ENCODE measurements around the gene SUV39H1.
"Not testable (repeated sequence)": the region's sequence is repeated elsewhere in the genome, so short reads cannot be mapped to it uniquely, and the experiment has no call there.

The SUV39H1 gene

DNA sequence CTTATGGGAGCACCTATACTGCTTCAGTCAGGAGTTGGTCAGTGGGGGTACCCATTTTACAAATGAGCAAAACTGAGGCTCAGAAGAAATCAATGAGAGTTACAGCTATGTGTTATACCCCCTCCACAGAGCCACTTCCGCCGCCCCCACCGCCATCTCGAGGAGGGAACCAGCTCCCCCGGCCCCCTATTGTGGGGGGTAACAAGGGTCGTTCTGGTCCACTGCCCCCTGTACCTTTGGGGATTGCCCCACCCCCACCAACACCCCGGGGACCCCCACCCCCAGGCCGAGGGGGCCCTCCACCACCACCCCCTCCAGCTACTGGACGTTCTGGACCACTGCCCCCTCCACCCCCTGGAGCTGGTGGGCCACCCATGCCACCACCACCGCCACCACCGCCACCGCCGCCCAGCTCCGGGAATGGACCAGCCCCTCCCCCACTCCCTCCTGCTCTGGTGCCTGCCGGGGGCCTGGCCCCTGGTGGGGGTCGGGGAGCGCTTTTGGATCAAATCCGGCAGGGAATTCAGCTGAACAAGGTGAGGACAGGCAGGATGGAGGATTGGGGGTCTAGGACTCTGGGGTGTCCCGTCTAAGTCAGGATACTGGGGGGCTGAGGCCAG lies 7.9 kb upstream of the SUV39H1 start:
- DNase-seq: no peak

GRCh38 chrX:48689208-48689920 lies 7.2 kb upstream of the SUV39H1 start:
- no peak for DNase-seq

- DNase-seq: not testable (repeated sequence)
These were observed 4.8 kb upstream of the SUV39H1 start for GRCh38 chrX:48691746-48692145.

DNA sequence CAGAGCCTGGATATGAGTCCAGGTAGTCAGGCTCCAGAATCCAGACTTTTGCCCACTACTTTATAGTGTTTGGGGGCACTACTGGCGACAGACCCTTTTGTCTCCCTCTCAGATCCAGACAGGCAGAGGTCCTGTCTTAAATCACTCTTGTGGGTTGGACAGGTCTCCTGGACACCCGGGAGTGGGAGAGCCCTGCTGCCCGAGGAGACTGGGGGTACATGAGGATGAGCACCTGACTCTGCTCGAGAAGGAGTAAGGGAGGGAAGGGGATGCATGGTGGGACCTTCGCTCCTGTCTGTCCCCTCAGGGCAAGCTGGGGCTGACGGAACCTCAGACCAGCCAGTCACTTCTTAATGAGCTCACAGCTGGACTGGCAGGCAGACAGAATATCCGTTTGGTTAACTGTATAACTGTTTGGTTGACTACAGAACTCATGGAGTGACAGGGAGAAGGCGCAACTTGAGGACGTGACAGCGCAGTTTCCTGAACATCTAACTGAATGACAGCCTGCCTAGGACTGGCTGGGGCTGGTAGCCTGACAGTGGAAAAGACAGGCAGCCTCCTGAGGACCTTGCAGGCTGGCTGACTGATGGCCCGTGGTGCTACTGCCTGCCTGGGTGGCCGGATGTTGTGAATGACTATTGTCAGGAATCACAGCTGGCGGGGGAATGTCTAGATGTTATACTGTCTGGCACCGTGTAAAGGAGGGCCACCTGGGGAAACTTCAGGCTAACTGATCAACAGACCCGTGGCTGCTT lies 1.6 kb upstream of the SUV39H1 start:
- DNase-seq: no peak

DNA sequence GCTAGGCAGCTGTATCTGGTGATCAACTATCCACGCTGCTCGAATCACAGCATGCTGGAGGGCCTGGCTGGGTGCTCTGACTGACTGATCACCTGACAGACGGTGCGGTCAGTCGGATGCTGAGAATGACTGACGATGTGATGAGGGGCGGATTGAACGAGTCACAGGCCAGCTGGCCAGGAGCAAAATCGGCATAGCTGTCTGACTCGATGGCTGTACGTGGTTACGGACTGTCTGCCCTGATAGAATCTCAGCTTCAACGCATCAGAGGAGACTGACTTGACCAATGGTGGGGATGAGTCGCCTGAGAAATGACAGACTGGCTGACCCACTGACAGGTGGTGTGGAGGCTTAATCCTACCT lies 1.0 kb upstream of the SUV39H1 start:
- no peak for DNase-seq

GRCh38 chrX:48695925-48696300 lies 621 bp upstream of the SUV39H1 start:
- no peak for DNase-seq

- peak; percentile 70 for DNase-seq
These were observed 584 bp downstream of the SUV39H1 start for GRCh38 chrX:48696909-48697727.

DNA sequence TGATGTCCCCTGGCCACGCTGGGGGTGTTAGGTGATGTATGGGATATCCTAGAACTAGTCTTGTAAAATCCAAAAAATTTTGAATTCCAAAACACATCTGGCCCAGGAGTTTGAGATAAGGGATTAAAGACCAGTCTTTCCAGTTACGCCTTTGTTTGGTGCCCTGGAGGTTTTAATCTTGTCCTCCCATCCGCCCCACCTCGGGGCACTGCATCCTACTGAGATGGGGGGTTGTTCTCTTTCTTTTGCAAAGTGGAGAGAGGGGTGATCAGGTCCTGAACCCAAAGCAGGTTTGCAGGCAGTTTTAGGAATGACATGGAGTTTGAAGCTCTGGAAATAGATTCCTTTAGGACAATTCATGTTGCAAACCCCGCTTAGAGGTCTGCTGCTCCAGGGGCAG lies 1.8 kb downstream of the SUV39H1 start:
- DNase-seq: no peak

GRCh38 chrX:48700246-48700645 lies 3.7 kb downstream of the SUV39H1 start:
- no peak for DNase-seq

DNA sequence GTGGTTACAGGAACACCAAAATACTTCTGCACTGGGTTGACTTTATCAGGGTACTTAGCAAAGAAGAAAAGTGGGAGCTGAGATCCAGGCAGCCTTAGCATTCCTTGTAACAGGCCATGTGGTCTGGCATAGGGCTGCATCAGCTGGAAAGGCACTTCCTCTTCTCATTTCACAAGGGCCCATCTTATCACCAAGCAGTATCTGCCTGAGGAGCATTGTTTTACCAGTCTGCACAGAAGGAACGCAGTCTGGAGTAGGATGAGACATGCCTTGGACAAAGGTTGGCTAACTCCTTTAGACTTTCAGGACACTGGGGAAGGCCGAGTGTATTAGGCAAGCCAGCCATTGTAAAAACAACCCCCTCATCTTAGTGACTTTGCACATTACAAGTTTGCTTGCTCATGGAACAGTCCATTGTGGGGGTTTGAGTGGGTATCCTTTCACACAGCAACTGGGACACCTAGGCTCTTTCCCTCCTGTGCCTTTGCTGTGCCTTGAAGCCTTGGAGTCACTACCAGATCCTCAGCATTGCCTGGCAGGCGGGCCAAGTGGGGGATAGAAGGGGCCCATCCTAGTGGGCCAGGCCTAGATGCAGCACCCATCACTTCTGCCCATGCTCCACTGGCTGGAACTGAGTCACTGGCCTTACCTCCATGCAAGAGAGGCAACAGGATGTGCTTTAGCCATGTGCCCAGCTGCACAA lies 4.6 kb downstream of the SUV39H1 start:
- no peak for DNase-seq

DNA sequence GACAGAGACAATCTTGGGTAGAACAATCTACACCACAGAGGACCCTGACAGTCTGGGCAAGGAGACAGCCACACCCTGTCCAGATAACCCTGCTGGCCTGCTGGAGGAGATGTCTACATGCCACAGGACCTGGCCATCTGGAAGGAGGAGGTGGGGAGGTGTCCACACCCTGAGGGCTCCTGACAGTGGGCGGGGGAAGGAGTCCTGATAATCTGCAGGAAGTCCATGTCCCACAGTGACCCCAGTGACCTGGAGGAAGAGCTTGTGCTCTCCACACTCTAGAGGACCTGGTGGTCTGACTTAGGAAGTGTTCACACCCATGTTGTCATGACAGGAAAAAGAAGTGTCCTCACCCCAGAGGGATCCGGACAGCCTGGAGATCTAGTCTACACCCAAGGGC lies 5.5 kb downstream of the SUV39H1 start:
- no peak for DNase-seq

GRCh38 chrX:48702716-48703115 lies 6.2 kb downstream of the SUV39H1 start:
- DNase-seq: no peak

DNA sequence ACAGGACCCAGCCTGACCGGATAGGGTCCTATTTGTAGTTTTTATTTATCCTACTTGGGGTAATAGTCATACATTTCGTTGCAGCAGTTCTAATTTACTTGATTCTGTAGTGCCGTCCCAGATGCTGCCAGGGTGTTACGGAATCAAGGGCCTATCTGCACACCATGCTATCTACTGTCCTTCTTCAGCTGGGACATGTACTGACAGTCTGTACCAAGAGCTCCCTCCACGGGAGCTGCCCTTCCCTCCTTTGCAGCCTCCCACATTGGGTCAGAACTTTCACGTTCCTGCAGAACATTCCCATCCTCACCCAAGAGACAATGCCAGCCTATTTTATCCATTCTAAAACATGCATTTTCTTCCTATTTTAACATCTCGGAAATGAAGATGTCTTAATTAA lies 6.7 kb downstream of the SUV39H1 start:
- DNase-seq: no peak

DNA sequence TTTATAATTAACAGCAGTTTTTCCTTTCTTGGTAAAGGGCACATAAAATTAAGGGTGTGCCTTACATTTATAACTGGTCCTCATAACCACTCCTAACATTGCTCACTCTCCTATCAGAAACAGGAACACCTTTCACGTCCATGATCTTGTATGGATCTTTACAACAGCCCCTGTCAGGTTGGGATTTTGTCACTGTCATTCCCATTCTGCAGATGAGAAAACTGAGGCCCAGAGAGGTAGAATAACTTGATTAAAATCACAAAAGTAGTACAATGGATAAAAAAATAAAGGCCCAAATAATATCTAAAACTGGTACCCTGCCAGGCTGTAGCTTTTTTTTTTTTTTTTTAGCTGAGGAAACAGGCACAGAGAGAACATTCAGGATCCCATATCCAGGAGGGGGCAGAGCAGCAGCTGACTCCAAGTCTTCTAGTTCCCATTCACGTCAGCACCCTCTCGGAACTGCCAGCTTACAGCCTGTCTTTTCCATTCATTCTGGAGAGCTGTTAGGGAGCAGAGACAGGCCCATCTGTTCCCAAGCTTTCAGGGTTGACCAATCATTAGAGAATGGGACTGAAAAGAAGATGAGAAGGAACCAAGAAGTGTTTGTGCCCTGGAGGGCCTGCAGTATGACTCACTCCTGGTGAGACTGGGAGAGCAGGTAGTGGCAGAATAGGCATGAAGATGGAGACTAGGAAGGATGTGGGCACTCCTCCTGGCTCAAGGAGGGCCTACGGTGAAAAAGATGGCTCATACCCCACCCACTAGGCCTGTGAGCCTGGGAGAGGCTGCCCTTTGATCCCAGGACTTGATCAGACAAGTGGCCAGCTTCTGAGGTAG lies 7.3 kb downstream of the SUV39H1 start:
- DNase-seq: no peak

DNA sequence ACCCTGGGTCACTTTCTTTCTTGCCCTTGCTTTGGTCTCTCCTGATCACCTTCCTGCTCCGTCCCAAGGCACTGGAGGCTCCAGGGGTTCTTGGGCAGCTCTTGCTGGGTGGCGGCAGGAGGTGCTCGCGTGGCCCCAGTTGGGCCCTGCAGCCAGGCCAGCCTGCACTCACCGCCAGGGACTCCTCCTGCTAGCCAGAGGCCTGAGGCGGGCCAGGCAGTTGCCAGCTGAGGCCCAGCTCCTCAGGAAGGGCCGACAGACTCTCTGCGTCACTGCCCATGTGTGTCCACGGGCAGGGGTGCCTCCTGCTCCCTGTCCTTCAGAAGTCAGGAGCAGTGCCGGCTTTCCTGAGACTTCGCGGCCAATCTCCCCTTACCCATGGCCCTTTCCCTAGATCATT lies 9.3 kb downstream of the SUV39H1 start:
- DNase-seq: no peak

DNA sequence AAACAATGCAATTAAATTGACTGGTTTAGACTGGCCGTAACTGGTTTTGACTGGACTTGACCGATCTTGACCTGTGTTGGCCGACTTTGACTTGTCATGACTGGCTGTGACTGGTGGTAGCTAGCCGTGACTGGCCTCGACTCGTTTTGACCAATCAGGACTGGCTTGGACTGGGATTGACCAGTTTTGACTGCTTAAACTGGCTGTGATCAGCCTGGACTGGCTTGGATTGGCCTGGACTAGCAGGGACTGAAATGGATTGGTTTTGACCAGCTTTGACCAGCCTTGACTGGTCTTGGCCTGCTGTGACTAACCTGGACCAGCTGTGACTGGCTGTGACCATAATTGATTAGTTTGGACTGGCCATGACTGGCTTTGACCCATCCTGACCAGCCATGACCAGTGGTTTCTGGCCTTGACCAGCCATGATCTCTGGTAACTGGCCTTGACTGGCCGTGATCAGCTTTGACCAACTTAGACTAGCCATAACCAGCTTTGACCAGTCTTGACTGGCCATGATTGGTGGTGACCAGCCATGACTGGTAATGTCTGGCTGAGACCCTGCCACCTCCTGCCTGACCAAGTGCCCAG lies 13.1 kb downstream of the SUV39H1 start:
- no peak for DNase-seq

GRCh38 chrX:48711162-48711928 lies 14.8 kb downstream of the SUV39H1 start:
- no peak for DNase-seq

- DNase-seq: no peak
These were observed 15.5 kb downstream of the SUV39H1 start for GRCh38 chrX:48711929-48712505.

GRCh38 chrX:48713847-48714246 lies 17.3 kb downstream of the SUV39H1 start:
- DNase-seq: no peak

DNA sequence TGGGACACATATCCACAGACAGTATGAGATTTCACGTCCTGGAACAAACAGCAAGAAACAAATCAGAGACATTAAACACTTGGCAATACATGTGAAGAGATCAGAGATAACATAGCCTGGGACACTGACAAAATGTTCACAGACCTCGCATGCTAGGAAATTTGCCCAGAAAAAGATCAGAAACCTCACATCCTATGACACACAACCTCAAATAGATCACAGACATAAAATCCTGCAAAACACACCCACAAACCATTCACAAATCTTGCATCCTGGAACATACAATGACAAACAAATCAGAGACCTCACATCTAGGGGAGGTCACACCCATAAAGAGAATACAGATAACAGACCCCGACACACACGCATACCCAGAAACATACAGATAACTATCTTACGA lies 18.0 kb downstream of the SUV39H1 start:
- no peak for DNase-seq

All from NCI-H1092 (cell line).